GM23338 (cell line): ENCODE results near the gene THBS1. TPM values are rescaled to one million over a fixed set of nuclear protein-coding genes. Genes with fewer than 3 reads are reported as not detected.

Experiments
- ATAC-seq: fragments of 200-7000 bp; cut with Tn5 transposase; 3 replicates; pipeline ENCODE4 v1.9.1; 2020
- DNase-seq: peaks from one replicate; pipeline ENCODE4 v3.0.0-alpha.2; 2015; ENCODE audit warnings: low spot score
- H2AFZ ChIP-seq: fragments of 200-600 bp; sonication (generic); 2 replicates; pipeline ENCODE4 v1.8.0; 2016; ENCODE audit warnings: antibody characterized with exemption, mild to moderate bottlenecking, moderate library complexity
- H3F3A ChIP-seq: fragments of 200-600 bp; sonication (generic); replicated peaks from 2 replicates; pipeline ENCODE4 v1.8.0; 2017; ENCODE audit warnings: antibody characterized with exemption, mixed run types, low read depth
- H3K27ac ChIP-seq: fragments of 200-600 bp; sonication (generic); 2 replicates; pipeline ENCODE4 v1.6.1; 2016; ENCODE audit warnings: low read depth
- H3K27me3 ChIP-seq: fragments of 200-600 bp; sonication (generic); 2 replicates; pipeline ENCODE4 v1.8.0; 2016; ENCODE audit warnings: mild to moderate bottlenecking, mixed run types, moderate library complexity; ENCODE audit not compliant: insufficient read depth
- H3K36me3 ChIP-seq: fragments of 200-600 bp; sonication (generic); 2 replicates; pipeline ENCODE4 v1.8.0; 2016; ENCODE audit warnings: mild to moderate bottlenecking; ENCODE audit not compliant: insufficient read depth
- H3K4me1 ChIP-seq: fragments of 200-600 bp; sonication (generic); 2 replicates; pipeline ENCODE4 v1.8.0; 2016; ENCODE audit warnings: mild to moderate bottlenecking, moderate library complexity; ENCODE audit not compliant: insufficient read depth
- H3K4me2 ChIP-seq: fragments of 200-600 bp; sonication (generic); 2 replicates; pipeline ENCODE4 v1.7.1; 2017; ENCODE audit warnings: mixed run types
- H3K4me3 ChIP-seq: fragments of 200-600 bp; sonication (generic); 2 replicates; pipeline ENCODE4 v1.6.1; 2016; ENCODE audit warnings: mixed run types
- H3K79me2 ChIP-seq: fragments of 200-600 bp; sonication (generic); replicated peaks from 2 replicates; pipeline ENCODE4 v1.8.0; 2017; ENCODE audit warnings: mild to moderate bottlenecking; ENCODE audit not compliant: insufficient read depth
- H3K9me2 ChIP-seq: fragments of 200-600 bp; sonication (generic); 2 replicates; pipeline ENCODE4 v1.8.0; 2017; ENCODE audit not compliant: insufficient read depth
- H4K20me1 ChIP-seq: fragments of 200-600 bp; sonication (generic); replicated peaks from 2 replicates; pipeline ENCODE4 v1.8.0; 2017; ENCODE audit warnings: mild to moderate bottlenecking; ENCODE audit not compliant: insufficient read depth
- H3K27ac Mint-ChIP-seq: 2 replicates; pipeline ENCODE4 v1.8.0; 2020; ENCODE audit warnings: inconsistent platforms, mild to moderate bottlenecking, moderate library complexity, mixed read lengths
- H3K27me3 Mint-ChIP-seq: 3 replicates; pipeline ENCODE4 v1.8.0; 2022; ENCODE audit warnings: low read depth, mild to moderate bottlenecking, moderate library complexity, mixed read lengths, inconsistent platforms; ENCODE audit not compliant: insufficient read depth, poor library complexity
- H3K36me3 Mint-ChIP-seq: 3 replicates; pipeline ENCODE4 v1.8.0; 2021; ENCODE audit warnings: low read depth, mild to moderate bottlenecking, inconsistent platforms, moderate library complexity, mixed read lengths
- H3K4me1 Mint-ChIP-seq: 3 replicates; pipeline ENCODE4 v1.8.0; 2020; ENCODE audit warnings: mild to moderate bottlenecking, inconsistent platforms, mixed read lengths
- H3K4me3 Mint-ChIP-seq: 3 replicates; pipeline ENCODE4 v1.8.0; 2021; ENCODE audit warnings: moderate library complexity, mild to moderate bottlenecking, inconsistent platforms, mixed read lengths
- H3K9me3 Mint-ChIP-seq: 3 replicates; pipeline ENCODE4 v1.8.0; 2020; ENCODE audit warnings: moderate library complexity, mild to moderate bottlenecking, inconsistent platforms, mixed read lengths
- CREB1 ChIP-seq: fragments of 250-450 bp; sonication (Bioruptor Pico); IDR thresholded peaks from 2 replicates; pipeline ENCODE4 v1.5.0; 2020; ENCODE audit warnings: low read depth, mild to moderate bottlenecking, moderate library complexity
- EZH2 ChIP-seq: fragments of 200-600 bp; sonication (generic); IDR thresholded peaks from one replicate; pipeline ENCODE4 v1.8.0; 2017; ENCODE audit warnings: antibody characterized with exemption, mild to moderate bottlenecking, low read depth; ENCODE audit not compliant: unreplicated experiment
- EZH2phosphoT487 ChIP-seq: fragments of 200-600 bp; sonication (generic); IDR thresholded peaks from one replicate; pipeline ENCODE4 v1.8.1; 2018; ENCODE audit warnings: antibody characterized with exemption; ENCODE audit not compliant: unreplicated experiment
- JUNB ChIP-seq: IDR thresholded peaks from one replicate; pipeline ENCODE4 v1.6.1; 2016; ENCODE audit warnings: antibody characterized with exemption; ENCODE audit not compliant: unreplicated experiment
- NANOG ChIP-seq: IDR thresholded peaks from 2 replicates; pipeline ENCODE4 v1.6.1; 2016; ENCODE audit warnings: antibody characterized with exemption, borderline replicate concordance
- POLR2AphosphoS5 ChIP-seq: IDR thresholded peaks from 2 replicates; pipeline ENCODE4 v1.6.1; 2016; ENCODE audit warnings: antibody characterized with exemption, low read depth
- REST ChIP-seq: IDR thresholded peaks from one replicate; pipeline ENCODE4 v1.6.1; 2018; ENCODE audit warnings: antibody characterized with exemption; ENCODE audit not compliant: unreplicated experiment
- STAT1 ChIP-seq: IDR thresholded peaks from one replicate; pipeline ENCODE4 v1.6.1; 2016; ENCODE audit warnings: antibody characterized with exemption; ENCODE audit not compliant: unreplicated experiment
- ZNF114 ChIP-seq: fragments of 250-450 bp; sonication (Bioruptor Pico); IDR thresholded peaks from 2 replicates; pipeline ENCODE4 v1.5.0; 2020; ENCODE audit warnings: mild to moderate bottlenecking, moderate library complexity
- ZNF331 ChIP-seq: fragments of 250-450 bp; sonication (Bioruptor Pico); IDR thresholded peaks from 2 replicates; pipeline ENCODE4 v1.5.0; 2020; ENCODE audit warnings: low read depth, mild to moderate bottlenecking, moderate library complexity
- polyA plus RNA-seq: library from polyadenylated mRNA; unstranded; fragments of >200 nt; fragmentation: Nextera tagmentation; extraction: Ambion mirVana; gene quantifications from 2 replicates; pipeline ENCODE4 v1.2.1, GENCODE V29; 2016
- total RNA-seq: library from RNA; depleted of rRNA; stranded (reverse); fragments of >200 nt; shearing (Covaris generic); gene quantifications from 2 replicates; pipeline ENCODE4 v1.2.3, GENCODE V29; 2014
- TF ChIP-seq, protein P1 (sequence below): fragments of 250-450 bp; sonication (Bioruptor Pico); IDR thresholded peaks from 2 replicates; pipeline ENCODE4 v1.5.0; 2020; ENCODE audit warnings: mild to moderate bottlenecking, moderate library complexity
- TF ChIP-seq, protein P2 (sequence below): IDR thresholded peaks from 2 replicates; pipeline ENCODE4 v1.6.1; 2016; ENCODE audit warnings: antibody characterized with exemption
- TF ChIP-seq, protein P3 (sequence below), 2 experiments: fragments of 200-600 bp in 1 of 2; sonication (generic) in 1 of 2; conservative IDR thresholded peaks; 2 replicates each; pipeline versions ENCODE4 v1.5.1 to v1.6.1; 2016 to 2017; ENCODE audit warnings: antibody characterized with exemption in 2 of 2, low read depth in 2 of 2, mild to moderate bottlenecking in 2 of 2, moderate library complexity in 1 of 2

THBS1 gene
- total and polyA plus RNA-seq, 2 experiments from 2014 or later, result 21.7 to 81.9 TPM

GRCh38 chr15:39613861-39614260 lies 33.0 kb downstream of the THBS1 start:
- Mint-ChIP-seq H3K4me1 (no peaks in the 10 kb centered on the region), H3K27ac (no peak overlapping the region), H3K4me3 (no peak overlapping the region), H3K36me3 (no peaks in the 10 kb centered on the region), H3K9me3 (peaks cover 8% of the 10 kb centered on the region; the same call in 2 of the 3 replicates), H3K27me3 (peaks cover 1% of the 10 kb centered on the region)
- Histone ChIP-seq H3K79me2 (no peaks in the 10 kb centered on the region), H3F3A (no peaks in the 10 kb centered on the region), H3K27ac (no peak overlapping the region), H3K27me3 (no peaks in the 10 kb centered on the region), H3K36me3 (no peaks in the 10 kb centered on the region; the same call in 1 of the 2 replicates), H3K4me2 (no peak overlapping the region), H3K9me2 (0 out of 2 replicates have a peak, but pooled peaks cover 2% of the 10 kb centered on the region), H2AFZ (no peak overlapping the region), H3K4me3 (no peak overlapping the region), H3K4me1 (no peaks in the 10 kb centered on the region), H4K20me1 (no peaks in the 10 kb centered on the region)
- TF ChIP-seq EZH2, result no peak
- TF ChIP-seq, protein P1, sequence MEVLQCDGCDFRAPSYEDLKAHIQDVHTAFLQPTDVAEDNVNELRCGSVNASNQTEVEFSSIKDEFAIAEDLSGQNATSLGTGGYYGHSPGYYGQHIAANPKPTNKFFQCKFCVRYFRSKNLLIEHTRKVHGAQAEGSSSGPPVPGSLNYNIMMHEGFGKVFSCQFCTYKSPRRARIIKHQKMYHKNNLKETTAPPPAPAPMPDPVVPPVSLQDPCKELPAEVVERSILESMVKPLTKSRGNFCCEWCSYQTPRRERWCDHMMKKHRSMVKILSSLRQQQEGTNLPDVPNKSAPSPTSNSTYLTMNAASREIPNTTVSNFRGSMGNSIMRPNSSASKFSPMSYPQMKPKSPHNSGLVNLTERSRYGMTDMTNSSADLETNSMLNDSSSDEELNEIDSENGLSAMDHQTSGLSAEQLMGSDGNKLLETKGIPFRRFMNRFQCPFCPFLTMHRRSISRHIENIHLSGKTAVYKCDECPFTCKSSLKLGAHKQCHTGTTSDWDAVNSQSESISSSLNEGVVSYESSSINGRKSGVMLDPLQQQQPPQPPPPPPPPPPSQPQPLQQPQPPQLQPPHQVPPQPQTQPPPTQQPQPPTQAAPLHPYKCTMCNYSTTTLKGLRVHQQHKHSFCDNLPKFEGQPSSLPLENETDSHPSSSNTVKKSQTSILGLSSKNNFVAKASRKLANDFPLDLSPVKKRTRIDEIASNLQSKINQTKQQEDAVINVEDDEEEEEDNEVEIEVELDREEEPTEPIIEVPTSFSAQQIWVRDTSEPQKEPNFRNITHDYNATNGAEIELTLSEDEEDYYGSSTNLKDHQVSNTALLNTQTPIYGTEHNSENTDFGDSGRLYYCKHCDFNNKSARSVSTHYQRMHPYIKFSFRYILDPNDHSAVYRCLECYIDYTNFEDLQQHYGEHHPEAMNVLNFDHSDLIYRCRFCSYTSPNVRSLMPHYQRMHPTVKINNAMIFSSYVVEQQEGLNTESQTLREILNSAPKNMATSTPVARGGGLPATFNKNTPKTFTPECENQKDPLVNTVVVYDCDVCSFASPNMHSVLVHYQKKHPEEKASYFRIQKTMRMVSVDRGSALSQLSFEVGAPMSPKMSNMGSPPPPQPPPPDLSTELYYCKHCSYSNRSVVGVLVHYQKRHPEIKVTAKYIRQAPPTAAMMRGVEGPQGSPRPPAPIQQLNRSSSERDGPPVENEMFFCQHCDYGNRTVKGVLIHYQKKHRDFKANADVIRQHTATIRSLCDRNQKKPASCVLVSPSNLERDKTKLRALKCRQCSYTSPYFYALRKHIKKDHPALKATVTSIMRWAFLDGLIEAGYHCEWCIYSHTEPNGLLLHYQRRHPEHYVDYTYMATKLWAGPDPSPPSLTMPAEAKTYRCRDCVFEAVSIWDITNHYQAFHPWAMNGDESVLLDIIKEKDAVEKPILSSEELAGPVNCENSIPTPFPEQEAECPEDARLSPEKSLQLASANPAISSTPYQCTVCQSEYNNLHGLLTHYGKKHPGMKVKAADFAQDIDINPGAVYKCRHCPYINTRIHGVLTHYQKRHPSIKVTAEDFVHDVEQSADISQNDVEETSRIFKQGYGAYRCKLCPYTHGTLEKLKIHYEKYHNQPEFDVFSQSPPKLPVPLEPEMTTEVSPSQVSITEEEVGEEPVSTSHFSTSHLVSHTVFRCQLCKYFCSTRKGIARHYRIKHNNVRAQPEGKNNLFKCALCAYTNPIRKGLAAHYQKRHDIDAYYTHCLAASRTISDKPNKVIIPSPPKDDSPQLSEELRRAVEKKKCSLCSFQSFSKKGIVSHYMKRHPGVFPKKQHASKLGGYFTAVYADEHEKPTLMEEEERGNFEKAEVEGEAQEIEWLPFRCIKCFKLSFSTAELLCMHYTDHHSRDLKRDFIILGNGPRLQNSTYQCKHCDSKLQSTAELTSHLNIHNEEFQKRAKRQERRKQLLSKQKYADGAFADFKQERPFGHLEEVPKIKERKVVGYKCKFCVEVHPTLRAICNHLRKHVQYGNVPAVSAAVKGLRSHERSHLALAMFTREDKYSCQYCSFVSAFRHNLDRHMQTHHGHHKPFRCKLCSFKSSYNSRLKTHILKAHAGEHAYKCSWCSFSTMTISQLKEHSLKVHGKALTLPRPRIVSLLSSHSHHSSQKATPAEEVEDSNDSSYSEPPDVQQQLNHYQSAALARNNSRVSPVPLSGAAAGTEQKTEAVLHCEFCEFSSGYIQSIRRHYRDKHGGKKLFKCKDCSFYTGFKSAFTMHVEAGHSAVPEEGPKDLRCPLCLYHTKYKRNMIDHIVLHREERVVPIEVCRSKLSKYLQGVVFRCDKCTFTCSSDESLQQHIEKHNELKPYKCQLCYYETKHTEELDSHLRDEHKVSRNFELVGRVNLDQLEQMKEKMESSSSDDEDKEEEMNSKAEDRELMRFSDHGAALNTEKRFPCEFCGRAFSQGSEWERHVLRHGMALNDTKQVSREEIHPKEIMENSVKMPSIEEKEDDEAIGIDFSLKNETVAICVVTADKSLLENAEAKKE (CRISPR knock-in tag), result no peak
- no peak for TF ChIP-seq EZH2phosphoT487
- no peak for TF ChIP-seq NANOG
- TF ChIP-seq JUNB, result no peak
- TF ChIP-seq, protein P2, sequence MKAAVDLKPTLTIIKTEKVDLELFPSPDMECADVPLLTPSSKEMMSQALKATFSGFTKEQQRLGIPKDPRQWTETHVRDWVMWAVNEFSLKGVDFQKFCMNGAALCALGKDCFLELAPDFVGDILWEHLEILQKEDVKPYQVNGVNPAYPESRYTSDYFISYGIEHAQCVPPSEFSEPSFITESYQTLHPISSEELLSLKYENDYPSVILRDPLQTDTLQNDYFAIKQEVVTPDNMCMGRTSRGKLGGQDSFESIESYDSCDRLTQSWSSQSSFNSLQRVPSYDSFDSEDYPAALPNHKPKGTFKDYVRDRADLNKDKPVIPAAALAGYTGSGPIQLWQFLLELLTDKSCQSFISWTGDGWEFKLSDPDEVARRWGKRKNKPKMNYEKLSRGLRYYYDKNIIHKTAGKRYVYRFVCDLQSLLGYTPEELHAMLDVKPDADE, result no peak
- no peak for TF ChIP-seq CREB1
- TF ChIP-seq ZNF331 (CRISPR knock-in tag), result no peak
- no peak for TF ChIP-seq REST
- TF ChIP-seq ZNF114 (CRISPR knock-in tag), result no peak
- TF ChIP-seq POLR2AphosphoS5, result no peak
- TF ChIP-seq, protein P3, sequence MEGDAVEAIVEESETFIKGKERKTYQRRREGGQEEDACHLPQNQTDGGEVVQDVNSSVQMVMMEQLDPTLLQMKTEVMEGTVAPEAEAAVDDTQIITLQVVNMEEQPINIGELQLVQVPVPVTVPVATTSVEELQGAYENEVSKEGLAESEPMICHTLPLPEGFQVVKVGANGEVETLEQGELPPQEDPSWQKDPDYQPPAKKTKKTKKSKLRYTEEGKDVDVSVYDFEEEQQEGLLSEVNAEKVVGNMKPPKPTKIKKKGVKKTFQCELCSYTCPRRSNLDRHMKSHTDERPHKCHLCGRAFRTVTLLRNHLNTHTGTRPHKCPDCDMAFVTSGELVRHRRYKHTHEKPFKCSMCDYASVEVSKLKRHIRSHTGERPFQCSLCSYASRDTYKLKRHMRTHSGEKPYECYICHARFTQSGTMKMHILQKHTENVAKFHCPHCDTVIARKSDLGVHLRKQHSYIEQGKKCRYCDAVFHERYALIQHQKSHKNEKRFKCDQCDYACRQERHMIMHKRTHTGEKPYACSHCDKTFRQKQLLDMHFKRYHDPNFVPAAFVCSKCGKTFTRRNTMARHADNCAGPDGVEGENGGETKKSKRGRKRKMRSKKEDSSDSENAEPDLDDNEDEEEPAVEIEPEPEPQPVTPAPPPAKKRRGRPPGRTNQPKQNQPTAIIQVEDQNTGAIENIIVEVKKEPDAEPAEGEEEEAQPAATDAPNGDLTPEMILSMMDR (conservative IDR thresholded peaks at IDR 0.05; ENCODE audit: low read depth in 2 of 2), result no peak
- TF ChIP-seq STAT1, result no peak
- DNase-seq, result no peak
- ATAC-seq, result no peak
